HL-60/S4 treated with retinoic acid at 250 ng/mL for 4 days and 3 days (cell line): ENCODE measurements around the gene CFDP1.
"Not testable (repeated sequence)": the region's sequence is repeated elsewhere in the genome, so short reads cannot be mapped to it uniquely, and the experiment has no call there.

Experiments
- in situ Hi-C: fragments of 300-500 bp; cut with MboI; formaldehyde crosslinking; loops from 2 replicates; pipeline ENCODE4 v1.7.0; 2022; ENCODE audit warnings: low sequenced_read_pairs

The CFDP1 gene

DNA sequence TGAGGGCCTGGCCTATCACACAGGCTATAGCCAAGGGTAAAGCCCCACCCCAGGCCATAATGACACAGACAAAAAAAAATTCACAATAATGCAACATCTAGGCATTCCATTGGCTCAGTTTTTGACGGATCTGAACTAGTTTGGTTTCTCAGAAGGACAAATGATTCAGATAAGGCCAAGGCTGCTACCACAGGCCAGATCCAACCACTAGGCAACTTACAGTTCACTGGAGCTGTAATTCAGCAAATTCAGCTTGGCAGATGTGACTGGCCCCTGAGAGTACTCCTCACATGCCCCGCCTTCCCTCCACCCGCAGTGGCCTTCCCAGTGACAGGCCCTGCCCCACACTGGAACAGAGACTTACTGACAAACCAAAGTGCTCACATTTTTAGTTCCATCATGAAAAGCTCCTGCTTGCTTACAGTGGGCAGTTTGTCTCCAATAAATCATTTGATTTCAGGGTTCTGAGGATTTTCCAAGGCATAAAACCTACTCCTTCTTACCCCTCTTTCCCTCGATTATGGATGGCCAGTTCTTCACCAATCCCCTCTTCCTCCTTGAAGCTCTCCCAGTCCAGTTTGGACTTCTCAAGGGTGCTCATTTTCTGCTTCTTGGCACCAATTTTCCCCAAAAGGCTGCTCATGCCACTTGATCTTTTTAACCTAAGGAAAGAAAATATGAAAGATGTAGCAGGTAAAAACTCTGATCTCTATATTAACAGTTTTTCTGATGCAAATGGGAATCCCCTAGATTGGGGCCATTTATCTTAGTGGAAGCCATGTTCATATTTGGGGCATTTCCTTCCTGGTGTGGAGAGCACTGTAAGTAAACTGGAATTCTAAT is 128.6 kb downstream of the CFDP1 start:
- in situ Hi-C loops, result no loop called here

DNA sequence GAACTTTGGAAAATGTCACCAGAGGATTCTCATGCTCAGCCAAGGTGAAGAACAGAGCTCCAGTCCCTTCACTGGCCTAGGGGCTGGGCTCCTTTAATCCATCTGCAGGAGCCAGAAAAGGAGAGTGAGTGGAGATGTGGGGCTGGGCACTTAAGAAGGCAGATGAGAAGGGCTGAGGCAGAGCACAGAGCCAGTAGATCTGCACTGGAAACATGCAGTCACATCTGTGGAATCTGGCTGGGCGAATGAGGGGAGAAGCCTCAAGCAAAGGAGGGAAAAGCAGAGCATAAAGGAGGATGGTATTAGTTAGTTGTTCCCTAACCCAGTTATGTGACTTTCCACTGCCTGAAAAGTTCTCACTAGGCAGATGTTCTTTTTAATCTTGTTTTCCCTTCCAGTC is 131.5 kb downstream of the CFDP1 start:
- in situ Hi-C loops, result no loop called here

DNA sequence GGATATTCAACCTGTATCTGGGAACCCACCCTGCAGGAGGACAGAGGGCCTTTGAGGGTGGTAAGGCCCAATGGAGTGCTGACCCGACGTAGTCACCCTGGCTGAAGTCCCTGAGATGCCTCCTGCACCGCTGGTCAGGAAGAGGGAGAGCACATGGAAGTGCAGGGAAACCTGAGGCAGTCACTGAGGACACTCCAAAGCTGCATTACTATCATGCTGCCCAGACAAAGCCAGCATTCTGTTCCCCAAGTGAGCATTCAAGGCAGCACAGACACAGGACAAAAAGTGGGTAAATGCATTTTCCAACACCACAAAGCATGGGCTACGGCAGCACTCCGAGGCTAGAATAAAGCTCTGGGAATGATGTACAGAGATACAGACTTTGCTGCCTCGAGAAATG is 135.0 kb downstream of the CFDP1 start:
- in situ Hi-C loops, result no loop called here

DNA sequence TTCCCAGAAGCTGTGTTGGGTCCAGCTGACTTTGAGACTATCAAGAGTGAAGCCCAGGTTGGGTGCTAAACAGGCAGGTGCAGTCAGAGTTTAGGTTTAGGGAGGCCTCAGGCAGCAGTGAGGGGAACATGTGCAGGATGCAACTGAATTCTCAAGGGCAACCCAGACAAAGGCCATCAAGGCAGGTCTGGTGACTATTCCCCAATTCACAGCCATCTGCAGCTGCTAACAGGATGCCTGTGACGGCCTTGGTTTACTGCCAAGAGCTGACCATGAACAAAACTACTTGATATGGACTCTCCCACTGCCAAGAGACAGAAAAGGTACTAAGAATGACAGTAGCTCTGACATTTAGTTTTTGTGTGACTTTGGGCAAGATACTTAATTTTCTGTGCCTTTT is 136.7 kb downstream of the CFDP1 start:
- in situ Hi-C loops, result no loop called here

DNA sequence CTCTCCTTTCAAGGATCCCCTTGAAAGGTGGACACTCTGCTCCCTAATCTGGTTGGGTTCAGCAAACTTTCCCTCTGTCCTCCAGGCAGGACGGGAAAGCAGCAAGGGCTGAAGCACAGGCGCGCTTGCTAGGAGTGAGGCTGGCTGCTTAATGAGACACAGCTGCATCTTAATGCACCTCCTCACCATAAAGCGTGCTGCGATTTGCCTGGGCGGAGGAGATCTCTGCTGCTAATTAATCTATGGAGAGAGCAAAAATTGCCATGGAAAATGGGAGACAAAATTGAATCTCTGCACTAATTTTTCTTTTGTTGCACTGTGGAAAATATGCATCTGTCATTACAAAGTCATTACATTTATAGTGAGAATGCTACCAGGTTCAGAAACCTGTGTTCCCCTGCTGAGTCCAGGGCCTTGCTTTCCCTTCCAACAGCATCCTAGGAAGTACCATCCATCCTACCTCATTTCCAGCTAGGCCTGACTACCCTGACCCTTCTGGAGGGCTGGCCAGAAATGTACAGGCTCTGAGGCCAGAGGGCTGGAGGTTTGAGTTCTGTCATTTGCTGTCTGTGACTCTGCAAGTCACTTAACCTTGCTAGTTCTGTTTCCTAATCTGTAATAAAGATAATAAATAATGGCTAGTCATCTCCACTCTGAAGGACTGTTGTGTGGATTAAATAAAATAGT is 138.4 kb downstream of the CFDP1 start:
- in situ Hi-C loops, result no loop called here

DNA sequence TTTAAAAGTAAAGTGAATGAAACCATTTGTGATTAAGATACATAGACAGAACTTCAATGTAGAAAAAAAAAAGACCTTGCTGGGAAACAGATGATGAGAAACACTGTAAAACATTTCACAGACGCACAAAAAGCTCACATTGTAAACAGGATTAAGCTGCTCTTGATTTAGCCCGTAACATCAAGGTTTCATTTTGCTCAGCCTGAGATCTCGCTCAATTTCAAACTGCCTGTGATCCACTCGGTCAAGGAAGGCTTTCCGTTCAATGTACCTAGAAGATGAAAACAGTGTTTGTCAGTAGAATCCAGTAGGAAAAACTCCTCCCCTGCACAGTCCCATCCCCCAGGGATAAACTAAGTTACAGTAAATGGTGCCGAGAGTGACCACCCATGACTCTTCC is 139.5 kb downstream of the CFDP1 start:
- in situ Hi-C loops, result no loop called here

DNA sequence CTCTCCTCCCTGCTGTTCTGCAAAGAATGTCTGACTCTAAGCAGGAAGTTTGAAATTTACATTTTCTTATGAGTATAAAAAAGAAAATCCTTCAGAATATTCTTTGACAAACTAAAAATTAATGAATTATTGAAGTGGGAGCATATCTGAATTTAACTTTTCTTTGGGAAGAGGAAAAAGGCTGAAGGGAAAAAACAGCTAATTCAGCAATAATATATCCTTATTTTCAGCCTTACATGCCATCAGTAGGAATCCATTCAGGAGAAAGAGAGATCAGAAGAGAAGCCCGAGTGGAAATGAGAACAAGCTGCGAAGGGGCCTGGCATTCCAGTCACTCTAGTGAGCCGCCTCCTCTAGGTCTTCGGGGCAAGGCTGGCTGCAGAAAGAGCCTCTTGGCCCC is 140.1 kb downstream of the CFDP1 start:
- in situ Hi-C loops, result no loop called here

DNA sequence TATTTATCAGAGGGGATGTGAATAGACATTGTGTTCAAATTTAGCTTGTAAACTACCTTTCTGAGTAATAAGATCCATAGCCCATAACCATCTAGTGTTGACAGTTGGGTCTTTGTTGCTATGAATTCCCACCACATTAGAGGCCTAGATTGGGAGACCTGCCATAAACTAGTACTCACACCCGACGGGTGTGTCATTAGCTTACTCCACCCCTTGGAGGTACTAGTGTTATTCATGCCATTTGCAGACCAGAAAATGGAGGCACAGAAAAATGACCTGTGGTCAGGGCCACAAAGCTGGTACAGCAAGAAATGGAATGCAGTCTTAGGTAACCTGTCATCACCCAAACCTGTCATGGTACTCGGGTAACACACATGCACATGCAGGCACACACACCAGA is 140.6 kb downstream of the CFDP1 start:
- in situ Hi-C loops, result no loop called here

DNA sequence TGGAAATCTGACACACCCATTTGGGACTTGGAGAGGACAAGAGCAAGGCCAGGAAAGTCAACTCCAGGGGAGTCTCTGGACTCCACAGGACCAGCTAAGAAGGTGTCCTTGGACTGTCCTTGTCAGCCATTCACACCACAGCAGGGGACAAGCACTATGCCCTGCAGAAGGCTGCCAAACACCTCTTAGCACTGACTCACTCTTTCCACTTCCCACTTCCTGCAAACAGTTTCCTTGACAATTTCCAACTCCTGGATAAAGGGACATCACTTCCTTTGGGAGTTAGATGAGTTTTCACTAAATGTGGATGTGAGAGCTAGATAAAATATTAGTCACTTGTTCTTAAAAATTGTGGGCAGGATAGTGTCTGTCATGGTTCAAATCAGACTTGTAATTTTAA is 144.1 kb downstream of the CFDP1 start:
- in situ Hi-C loops, result no loop called here

DNA sequence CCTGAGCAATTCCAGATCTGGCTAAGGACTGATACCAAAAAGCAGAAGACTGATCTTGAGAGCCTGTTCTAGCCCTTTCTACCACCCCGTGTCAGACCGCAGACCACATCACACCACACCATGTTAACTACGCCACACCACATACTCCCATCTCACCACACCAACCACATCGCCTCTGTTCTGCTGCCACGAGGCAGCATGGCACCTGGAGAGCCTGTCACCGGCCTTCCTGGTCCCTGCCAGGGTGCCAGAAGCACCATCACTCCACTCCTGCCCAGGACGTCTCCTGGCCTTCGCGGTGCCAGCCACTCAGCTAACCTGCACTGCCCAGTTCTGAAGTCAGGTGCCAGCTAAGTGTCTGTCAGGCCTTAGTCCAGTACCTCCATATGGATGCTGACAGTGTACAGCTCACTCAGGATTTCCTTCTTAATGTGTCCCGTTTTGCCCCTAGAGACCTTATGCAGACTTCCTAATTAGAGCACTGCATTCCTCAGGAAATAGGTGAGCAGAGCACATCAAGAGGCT is 144.6 kb downstream of the CFDP1 start:
- in situ Hi-C loops, result no loop called here

DNA sequence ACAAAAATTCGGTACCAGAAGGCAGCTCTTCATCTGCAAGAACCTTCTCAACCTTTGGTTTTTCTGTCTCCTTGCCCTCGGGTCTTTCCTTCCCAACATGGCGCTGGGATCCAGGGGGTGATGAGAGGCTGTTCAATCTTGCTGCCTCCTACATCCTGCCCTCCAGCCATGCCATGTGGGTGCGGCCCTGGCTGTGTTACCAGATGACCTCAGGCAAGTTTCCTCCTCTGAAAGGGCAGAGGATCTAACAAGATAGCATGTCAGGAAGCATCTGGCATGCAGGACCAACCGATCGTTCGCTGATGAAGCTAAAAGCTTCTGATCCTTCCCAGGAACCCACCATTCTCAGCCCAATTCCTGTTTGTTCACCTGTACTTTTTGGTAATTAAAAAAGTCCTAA is 145.1 kb downstream of the CFDP1 start:
- in situ Hi-C loops, result no loop called here

DNA sequence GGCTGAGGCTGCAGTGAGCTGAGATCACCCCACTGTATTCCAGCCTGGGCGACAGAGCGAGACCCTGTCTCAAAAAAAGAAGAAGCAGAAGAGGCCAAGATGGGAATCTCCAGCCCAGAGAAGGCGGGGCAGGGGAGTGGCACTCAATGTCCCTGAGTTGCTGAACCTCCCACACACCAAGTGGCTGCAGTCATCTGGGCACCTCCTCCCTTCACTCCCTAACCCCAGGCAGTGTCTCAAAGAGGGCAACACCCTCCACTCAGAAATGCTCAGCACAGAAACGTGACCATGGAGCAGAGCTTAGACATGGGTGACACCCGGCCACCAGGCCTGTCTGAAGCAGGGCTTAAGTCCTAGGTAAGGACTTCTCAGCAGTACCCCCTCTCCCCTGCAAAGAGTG is 145.6 kb downstream of the CFDP1 start:
- in situ Hi-C loops, result no loop called here

DNA sequence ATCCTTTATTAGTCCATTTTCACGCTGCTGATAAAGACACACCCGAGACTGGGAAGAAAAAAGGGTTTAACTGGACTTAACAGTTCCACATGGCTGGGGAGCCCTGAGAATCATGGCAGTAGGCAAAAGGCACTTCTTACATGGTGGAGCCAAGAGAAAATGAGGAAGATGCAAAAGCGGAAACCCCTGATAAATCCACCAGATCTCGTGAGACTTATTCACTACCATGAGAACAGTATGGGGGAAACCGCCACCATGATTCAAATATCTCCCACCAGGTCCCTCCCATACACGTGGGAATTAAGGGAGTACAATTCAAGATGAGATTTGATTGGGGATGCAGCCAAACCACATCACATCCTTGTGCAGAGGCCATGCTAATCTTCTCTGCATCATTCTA is 146.9 kb downstream of the CFDP1 start:
- in situ Hi-C loops, result no loop called here

DNA sequence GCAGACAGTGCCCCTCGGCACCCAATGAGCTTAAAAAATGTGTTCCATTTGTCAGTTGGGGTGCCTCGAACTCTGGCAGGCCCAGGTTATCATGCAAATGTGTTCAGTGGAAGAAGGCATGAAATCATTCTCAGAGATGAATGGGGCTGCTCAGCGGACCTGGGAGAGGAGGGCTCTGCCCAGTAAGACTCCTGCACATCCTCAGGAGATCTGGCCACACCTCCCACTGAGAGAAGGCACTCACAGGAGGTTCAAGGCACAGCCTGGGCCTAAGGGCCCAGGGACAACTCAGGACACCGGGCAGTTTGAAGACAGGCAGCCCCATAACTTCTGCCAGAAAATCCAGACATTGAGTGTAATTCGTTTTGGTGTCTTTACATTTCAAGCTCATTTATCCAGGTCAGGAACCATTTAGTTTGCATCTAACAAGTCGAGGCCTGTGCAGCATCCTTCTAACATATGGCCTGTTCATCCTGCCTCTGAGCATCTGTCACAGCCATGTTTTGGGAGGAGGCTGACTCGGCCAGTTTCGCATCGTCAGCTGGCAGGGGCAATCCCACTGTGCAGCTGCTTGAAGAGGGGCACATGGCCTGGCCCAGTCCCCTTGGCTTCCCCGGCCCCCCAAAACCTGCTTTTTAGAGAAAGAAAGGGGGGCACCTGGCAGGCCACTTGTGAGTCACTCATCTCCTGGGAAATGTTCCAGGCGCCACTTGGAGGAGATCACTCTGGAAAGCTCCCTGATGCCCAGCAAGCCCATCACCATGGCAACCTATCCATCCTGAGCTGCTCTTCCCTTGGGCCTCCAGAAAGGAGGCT is 150.6 kb downstream of the CFDP1 start:
- in situ Hi-C loops, result no loop called here

DNA sequence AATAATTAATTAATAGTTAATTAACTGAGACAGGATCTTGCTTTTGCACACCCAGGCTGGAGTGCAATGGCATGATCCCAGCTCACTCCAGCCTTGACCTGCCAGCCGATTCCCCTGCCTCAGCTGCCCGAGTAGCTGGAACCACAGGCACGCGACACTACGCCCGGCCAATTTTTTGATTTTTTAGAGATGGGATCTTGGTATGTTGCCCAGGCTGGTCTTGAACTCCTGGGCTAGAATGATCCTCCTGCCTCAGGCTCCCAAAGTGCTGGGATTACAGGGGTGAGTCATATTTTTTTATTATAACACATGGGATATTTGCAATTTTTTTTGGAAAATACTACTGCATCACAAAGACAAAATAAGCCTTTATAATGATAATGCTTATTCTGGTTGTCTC is 151.5 kb downstream of the CFDP1 start:
- in situ Hi-C loops, result no loop called here

DNA sequence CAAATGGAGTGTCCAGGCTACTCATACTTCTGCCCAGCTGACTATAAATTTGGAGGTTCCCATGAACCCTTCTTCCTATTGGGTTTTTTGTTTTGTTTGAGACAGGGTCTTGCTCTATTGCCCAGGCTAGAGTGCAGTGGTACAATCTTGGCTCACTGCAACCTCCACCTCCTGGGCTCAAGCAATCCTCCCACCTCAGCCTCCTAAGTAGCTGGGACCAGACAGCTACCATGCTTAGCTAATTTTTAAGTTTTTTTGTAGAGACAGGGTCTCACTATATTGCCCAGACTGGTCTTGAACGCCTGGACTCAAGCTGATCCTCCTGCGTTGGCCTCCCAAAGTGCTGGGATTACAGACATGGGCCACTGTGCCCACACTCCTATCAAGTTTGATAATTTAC is 152.3 kb downstream of the CFDP1 start:
- in situ Hi-C loops, result not testable (repeated sequence)

DNA sequence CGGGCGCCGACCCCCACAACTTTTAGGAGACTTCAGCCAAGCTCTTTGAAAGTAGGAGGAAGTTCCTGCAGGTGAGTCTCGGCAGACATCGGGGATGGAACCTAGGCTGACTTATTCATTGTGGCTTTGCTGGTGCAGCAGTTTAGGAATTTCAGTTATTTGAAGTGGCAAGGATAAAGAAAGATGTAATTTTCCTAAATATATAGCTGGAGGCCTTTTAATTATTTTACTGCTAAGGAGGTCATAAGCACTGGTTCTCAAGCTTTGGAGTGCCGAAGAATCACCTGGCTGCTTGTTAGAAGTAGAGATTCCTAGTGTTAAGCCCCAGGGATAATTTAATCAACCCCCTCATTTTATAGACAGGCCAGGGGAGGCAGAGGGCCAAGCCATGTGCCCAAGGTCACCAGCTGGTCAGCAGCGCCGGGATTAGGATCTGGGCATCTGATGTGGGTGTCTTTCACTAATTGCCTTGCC is 152.9 kb downstream of the CFDP1 start:
- in situ Hi-C loops, result no loop called here

DNA sequence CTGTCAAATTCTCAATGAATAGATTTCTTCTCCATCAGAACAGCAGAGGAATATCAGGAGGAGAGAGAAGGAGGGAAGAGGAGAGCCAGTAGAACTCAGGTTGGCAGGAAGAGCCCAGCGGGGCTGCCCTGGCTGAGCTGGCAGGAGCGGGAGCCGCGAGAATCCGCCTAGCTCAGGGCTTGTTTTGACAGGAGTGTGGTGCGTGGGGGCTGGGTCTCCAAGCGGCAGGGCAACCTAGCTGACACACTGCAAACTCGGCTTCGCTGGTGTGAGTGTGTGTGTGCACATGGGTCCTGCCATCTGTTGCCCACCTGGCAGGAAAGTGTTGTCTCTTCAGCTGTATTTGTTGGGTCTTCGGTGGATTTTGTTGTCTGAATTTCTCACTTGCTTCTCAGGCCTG is 154.0 kb downstream of the CFDP1 start:
- in situ Hi-C loops, result no loop called here

DNA sequence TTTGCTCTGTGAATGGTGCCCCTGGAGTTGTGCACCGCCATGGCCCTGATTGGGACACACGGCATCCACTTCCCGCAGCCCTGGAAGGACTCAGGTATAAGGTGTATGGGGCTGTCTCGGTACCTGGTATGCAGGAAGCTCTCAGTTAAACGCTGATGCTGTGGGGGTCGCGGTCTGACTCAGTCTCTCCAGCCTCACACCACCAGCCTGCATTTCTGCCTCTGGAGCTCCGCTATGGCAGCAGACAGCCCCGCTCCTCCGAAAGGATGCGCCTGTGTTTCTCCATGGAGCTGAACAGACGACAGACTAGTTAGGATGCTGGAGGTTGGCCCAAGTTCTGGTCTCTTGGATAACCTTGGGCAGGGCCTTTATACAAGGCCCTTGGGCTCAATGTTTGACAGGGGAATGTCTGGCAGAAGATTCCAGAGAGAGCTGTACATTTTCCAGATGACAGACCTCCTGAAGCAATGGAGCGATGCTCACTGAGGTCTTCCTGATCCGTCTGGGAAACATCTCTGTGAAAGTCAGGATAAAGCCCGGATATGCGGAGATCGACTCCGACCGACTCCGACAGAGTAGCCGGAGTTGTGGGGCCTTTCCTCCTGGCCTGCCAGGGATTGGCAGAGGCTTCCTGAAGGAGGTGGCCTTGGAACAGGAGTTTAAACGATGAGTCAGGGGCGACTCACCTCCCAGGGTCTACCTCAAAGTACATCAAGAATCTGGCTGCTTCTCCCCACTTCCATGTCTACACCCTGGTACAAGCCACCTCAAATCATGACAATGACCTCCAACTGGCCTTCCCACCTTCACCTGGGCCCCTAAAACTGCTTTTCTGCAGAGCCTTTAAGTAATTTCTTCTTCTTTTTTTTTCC is 160.0 kb downstream of the CFDP1 start:
- in situ Hi-C loops, result no loop called here

DNA sequence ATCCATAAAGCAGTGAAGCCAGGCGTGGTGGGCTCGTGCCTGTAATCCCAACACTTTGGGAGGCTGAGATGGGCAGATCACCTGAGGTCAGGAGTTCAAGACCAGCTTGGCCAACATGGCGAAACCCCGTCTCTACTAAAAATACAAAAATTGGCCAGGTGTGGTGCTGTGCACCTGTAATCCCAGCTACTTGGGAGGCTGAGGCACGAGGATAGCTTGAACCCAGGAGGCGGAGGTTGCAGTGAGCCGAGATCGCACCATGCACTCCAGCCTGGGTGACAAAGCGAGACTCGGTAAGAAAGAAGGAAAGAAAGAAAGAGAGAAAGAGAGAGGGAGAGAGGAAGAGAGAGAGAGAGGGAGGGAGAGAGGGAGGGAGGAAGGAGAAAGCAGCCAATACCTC is 160.7 kb downstream of the CFDP1 start:
- in situ Hi-C loops, result not testable (repeated sequence)
